Measurements from ENCODE around the gene HEXD.

DNA sequence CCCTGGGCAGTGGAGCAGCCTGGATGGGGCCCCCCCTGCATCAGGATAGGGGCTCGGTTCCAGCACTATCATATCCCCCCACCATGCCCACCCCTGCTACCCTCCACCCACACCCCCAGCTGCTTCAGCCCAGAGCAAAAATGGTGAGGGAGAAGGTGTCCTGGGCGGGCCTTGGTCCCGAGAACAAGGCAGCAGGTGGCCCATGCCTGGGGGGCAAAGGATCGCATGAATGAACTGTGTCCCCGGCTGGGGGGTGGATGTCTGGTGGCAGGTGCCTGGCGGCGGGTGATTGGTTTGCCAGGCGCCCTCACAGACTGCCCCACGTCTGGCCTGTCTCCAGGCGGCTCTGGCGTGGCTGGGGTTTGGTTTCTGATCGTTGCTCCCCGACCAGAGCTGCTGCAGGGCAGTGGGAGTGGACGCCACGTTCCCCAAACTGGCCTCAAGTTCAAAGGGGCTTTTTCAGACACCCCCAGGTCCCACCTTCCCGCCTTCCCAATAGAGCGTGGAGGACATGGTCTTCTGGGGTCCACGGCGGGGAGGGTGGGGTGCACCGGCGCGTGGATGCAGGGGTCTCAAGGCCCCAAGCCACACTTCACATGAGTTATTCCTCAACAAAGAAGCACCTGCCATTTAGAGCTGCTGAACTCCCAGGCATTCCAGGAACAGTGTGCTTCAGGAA lies 34.0 kb upstream of the HEXD start:
- TF ChIP-seq, protein P1, sequence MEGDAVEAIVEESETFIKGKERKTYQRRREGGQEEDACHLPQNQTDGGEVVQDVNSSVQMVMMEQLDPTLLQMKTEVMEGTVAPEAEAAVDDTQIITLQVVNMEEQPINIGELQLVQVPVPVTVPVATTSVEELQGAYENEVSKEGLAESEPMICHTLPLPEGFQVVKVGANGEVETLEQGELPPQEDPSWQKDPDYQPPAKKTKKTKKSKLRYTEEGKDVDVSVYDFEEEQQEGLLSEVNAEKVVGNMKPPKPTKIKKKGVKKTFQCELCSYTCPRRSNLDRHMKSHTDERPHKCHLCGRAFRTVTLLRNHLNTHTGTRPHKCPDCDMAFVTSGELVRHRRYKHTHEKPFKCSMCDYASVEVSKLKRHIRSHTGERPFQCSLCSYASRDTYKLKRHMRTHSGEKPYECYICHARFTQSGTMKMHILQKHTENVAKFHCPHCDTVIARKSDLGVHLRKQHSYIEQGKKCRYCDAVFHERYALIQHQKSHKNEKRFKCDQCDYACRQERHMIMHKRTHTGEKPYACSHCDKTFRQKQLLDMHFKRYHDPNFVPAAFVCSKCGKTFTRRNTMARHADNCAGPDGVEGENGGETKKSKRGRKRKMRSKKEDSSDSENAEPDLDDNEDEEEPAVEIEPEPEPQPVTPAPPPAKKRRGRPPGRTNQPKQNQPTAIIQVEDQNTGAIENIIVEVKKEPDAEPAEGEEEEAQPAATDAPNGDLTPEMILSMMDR (IDR thresholded peaks at IDR 0.05): no peak
- TF ChIP-seq POLR2A (IDR thresholded peaks at IDR 0.05): no peak

All from uterus (tissue), 2 donors.